Brain microvascular endothelial cell (primary cell): Measurements from ENCODE around the gene SCARF1.

Source experiments
- DNase-seq: peaks from one replicate; pipeline ENCODE4 v3.0.0-alpha.2; 2020
- H3K27ac ChIP-seq: fragments of 250-450 bp; sonication (Bioruptor Pico); 2 replicates; pipeline ENCODE4 v1.5.1; 2020; ENCODE audit warnings: mild to moderate bottlenecking, moderate library complexity
- H3K27me3 ChIP-seq: fragments of 250-450 bp; sonication (Bioruptor Pico); replicated peaks from 2 replicates; pipeline ENCODE4 v1.5.1; 2020; ENCODE audit warnings: mild to moderate bottlenecking
- H3K36me3 ChIP-seq: fragments of 250-450 bp; sonication (Bioruptor Pico); replicated peaks from 2 replicates; pipeline ENCODE4 v1.5.1; 2020; ENCODE audit warnings: mild to moderate bottlenecking
- H3K4me3 ChIP-seq: 2 replicates; pipeline ENCODE4 v1.5.1; 2011; ENCODE audit warnings: low read depth, mild to moderate bottlenecking, control low read depth, low read length, moderate library complexity
- in situ Hi-C: cut with HindIII; loops from 2 replicates; pipeline ENCODE4 v1.10.0; 2017; ENCODE audit warnings: low sequenced_read_pairs, low pct_ligation_motif_present
- TF ChIP-seq, protein P1 (sequence below): IDR thresholded peaks from 2 replicates; pipeline ENCODE4 v1.5.1; 2011; ENCODE audit warnings: low read depth, mild to moderate bottlenecking, moderate library complexity, low read length, control low read depth, inconsistent platforms; ENCODE audit errors: missing control alignments

SCARF1 gene

DNA sequence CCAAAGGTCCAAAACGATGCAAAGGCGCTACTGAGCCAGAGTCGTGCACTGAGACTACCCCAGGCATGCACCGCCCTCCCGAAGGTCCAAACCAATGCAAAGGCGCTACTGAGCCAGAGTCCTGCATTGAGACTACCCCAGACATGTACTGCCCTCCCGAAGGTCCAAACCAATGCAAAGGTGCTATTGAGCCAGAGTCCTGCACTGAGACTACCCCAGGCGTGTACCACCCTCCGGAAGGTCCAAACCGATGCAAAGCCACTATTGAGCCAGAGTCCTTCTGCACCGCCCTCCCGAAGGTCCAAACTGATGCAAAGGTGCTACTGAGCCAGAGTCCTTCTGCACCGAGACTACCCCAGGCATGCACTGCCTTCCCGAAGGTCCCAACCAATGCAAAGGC lies 44.0 kb downstream of the SCARF1 start:
- TF ChIP-seq, protein P1, sequence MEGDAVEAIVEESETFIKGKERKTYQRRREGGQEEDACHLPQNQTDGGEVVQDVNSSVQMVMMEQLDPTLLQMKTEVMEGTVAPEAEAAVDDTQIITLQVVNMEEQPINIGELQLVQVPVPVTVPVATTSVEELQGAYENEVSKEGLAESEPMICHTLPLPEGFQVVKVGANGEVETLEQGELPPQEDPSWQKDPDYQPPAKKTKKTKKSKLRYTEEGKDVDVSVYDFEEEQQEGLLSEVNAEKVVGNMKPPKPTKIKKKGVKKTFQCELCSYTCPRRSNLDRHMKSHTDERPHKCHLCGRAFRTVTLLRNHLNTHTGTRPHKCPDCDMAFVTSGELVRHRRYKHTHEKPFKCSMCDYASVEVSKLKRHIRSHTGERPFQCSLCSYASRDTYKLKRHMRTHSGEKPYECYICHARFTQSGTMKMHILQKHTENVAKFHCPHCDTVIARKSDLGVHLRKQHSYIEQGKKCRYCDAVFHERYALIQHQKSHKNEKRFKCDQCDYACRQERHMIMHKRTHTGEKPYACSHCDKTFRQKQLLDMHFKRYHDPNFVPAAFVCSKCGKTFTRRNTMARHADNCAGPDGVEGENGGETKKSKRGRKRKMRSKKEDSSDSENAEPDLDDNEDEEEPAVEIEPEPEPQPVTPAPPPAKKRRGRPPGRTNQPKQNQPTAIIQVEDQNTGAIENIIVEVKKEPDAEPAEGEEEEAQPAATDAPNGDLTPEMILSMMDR, result no peak
- DNase-seq, result no peak
- Histone ChIP-seq H3K27ac (no peak overlapping the region), H3K36me3 (no peaks in the 10 kb centered on the region), H3K4me3 (no peak overlapping the region), H3K27me3 (no peaks in the 10 kb centered on the region)
- in situ Hi-C loops, result no loop called here

DNA sequence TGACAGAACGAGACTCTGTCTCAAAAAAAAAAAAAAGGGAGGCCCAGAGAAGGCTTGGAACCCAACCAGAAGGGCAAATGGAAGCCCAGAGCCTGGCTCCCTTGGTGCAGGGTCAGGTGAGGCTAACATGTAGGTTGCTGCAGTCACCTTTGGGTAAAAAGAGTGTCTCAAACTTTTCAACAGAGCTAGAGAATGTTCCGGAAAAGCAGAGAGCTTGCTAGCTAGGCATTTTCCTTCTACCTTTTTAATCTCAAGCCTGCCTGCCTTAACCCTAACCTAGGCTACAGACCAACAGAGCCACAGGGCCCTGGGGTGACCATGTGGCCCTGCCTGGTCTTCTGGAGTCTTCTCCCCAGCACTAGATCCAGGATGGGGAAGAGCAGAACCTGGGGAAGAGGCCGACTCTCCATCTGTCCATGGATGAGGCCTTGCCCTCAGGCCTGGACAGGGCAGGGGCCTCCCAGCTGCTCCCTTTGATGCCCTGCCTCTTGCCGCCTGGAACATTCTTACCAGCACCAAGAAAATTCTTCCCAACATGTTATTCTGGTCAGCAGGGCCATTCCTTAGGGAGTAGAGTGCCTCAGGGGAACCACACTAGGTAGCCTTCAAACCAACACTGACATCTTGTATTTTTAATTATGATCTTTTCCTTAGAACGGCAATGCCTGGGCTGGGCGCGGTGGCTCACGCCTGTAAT lies 47.0 kb downstream of the SCARF1 start:
- no peaks in the 10 kb centered on the region for H3K36me3 ChIP-seq
- no peak overlapping the region for H3K4me3 ChIP-seq
- in situ Hi-C loops, result no loop called here
- H3K27ac ChIP-seq, result no peak overlapping the region
- TF ChIP-seq, protein P1, result no peak
- no peak for DNase-seq
- no peaks in the 10 kb centered on the region for H3K27me3 ChIP-seq

DNA sequence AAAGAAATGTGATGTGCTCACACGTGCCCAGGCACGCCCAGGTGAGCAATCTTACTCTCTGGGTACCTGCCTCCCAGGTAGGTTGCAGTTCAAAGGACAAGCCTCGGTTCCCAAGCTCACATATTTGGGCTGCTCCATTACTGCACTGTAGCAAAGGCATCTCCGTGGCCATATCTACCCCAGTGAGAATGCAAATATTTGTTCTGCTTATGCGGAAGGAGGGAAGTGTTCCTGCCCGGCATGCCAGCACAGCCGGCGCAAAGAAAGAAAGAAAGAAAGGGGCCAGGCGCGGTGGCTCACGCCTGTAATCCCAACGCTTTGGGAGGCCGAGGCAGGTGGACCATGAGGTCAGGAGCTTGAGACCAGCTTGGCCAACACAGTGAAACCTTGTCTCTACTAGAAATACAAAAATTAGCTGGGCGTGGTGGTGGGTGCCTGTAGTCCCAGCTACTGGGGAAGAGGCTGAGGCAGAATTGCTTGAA lies 47.6 kb downstream of the SCARF1 start:
- TF ChIP-seq, protein P1, result no peak
- Histone ChIP-seq H3K27ac (no peak overlapping the region), H3K4me3 (no peak overlapping the region), H3K36me3 (no peaks in the 10 kb centered on the region), H3K27me3 (no peaks in the 10 kb centered on the region)
- DNase-seq, result no peak
- in situ Hi-C loops, result no loop called here

DNA sequence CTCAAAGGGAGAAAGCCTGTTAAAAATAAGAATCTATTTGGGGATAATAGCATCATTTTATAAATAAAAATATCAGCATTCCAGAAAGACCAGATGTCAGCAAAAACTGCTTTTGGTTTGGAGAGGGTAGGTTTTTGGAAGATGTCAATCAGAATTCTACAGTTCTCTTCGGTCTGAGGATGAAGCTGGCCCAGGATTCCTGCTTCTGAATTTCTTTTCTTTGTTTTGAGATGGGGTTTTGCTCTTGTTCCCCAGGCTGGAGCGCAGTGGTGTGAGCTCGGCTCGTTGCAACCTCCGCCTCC lies 52.0 kb downstream of the SCARF1 start:
- DNase-seq, result no peak
- in situ Hi-C loops, result no loop called here
- Histone ChIP-seq H3K27me3 (no peaks in the 10 kb centered on the region), H3K36me3 (no peaks in the 10 kb centered on the region), H3K27ac (no peak overlapping the region), H3K4me3 (no peak overlapping the region)
- TF ChIP-seq, protein P1, result no peak

DNA sequence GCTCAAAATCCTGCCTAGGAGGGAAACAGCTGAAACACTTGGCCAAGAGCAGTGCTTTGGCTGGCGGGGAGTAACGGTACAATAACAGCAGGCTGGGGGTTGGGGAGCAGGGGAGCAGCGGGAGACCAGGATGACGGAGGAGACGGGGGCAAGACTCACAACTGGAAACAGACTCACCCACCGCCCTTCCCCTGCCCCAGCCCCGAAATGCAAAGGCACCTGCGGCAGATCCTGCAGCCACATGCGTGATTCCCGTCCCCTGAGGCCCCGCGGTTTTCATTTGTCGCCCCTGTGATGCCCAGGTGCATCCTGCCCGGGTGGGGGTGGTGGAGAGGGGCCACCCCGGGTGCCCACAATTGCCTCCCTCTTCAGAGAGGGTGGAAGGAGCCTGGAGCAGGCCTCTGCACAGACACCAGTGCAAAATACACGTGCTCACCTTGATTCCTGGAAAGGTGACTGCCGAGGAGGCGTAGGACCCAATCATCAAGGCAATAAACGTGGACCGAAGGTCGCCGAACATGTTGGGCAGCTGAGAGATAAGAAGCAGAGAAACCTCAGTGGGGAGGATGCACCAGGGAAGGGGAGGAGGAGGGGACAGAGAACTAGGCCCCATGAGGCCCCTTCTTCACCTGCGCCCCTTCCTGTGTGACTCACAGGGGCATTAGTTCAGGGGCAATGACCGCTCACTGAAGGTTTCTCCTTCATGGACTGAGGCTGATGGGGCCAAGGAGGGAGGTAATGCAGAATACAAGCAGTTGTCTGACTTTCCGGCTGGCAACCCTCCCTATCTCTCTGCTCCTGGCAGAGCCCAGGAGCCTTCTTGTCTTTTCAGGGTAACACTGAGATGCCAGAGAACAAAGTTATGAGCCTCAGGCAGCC lies 52.5 kb downstream of the SCARF1 start:
- Histone ChIP-seq H3K27ac (no peak overlapping the region), H3K4me3 (no peak overlapping the region), H3K36me3 (no peaks in the 10 kb centered on the region), H3K27me3 (no peaks in the 10 kb centered on the region)
- in situ Hi-C loops, result no loop called here
- TF ChIP-seq, protein P1, result no peak
- no peak for DNase-seq
